H1 (cell line): ENCODE measurements around the gene ANXA1.

Source experiments
- CTCF ChIP-seq, 3 experiments: IDR thresholded peaks; 1 replicate in 2 of 3; 2 replicates in 1 of 3; pipeline versions ENCODE4 v1.5.1 to v1.6.1; 2011; ENCODE audit warnings: low read length in 3 of 3, mild to moderate bottlenecking in 3 of 3, inconsistent platforms in 2 of 3, low read depth in 1 of 3, moderate library complexity in 1 of 3; ENCODE audit not compliant: insufficient read depth in 1 of 3; ENCODE audit errors: control extremely low read depth in 1 of 3
- JUN ChIP-seq: IDR thresholded peaks from 2 replicates; pipeline ENCODE4 v1.6.1; 2011; ENCODE audit warnings: low read depth, mild to moderate bottlenecking, improper control_type of control experiment, low read length
- POLR2A ChIP-seq, 2 experiments: IDR thresholded peaks; 1 replicate in 1 of 2; 2 replicates in 1 of 2; pipeline ENCODE4 v1.6.1; 2011; ENCODE audit warnings: low read depth in 2 of 2, low read length in 2 of 2, mild to moderate bottlenecking in 2 of 2; ENCODE audit errors: control extremely low read depth in 1 of 2
- POLR2AphosphoS5 ChIP-seq: IDR thresholded peaks from 2 replicates; pipeline ENCODE4 v1.6.1; 2011; ENCODE audit warnings: low read depth, low read length
- TAF1 ChIP-seq: IDR thresholded peaks from 2 replicates; pipeline ENCODE4 v1.6.1; 2011; ENCODE audit warnings: mild to moderate bottlenecking, low read depth, low read length
- TBP ChIP-seq: IDR thresholded peaks from 2 replicates; pipeline ENCODE4 v1.6.1; 2011; ENCODE audit warnings: low read depth, low read length, improper control_type of control experiment
- ZNF274 ChIP-seq: IDR thresholded peaks from 2 replicates; pipeline ENCODE4 v1.7.0; 2012; ENCODE audit warnings: low read length, borderline replicate concordance; ENCODE audit errors: extremely low read depth

GRCh38 chr9:73104921-73105320 is 46.7 kb upstream of the ANXA1 start:
- TF ChIP-seq TBP: no peak
- TF ChIP-seq JUN: no peak
- TF ChIP-seq ZNF274: no peak
- TF ChIP-seq POLR2AphosphoS5: no peak
- no peak for TF ChIP-seq TAF1
- no peak for TF ChIP-seq CTCF (IDR thresholded peaks at IDR 0.05; ENCODE audit: control extremely low read depth in 1 of 3, insufficient read depth in 1 of 3, low read depth in 1 of 3, low read length in 3 of 3)
- TF ChIP-seq POLR2A (IDR thresholded peaks at IDR 0.05; ENCODE audit: control extremely low read depth in 1 of 2, low read depth in 2 of 2, low read length in 2 of 2): no peak
